GM21526 (cell line): Measurements from ENCODE around the gene SELENBP1.

Experiments
- ATAC-seq: cut with Tn5 transposase; IDR thresholded peaks from one replicate; pipeline ENCODE4 v1.9.1; 2021; ENCODE audit warnings: moderate library complexity; ENCODE audit not compliant: unreplicated experiment, low FRiP score

The SELENBP1 gene

GRCh38 chr1:151346082-151346768 lies 26.3 kb downstream of the SELENBP1 start:
- no peak for ATAC-seq

GRCh38 chr1:151344291-151344690 lies 28.2 kb downstream of the SELENBP1 start:
- ATAC-seq, result no peak

GRCh38 chr1:151343587-151343986 lies 28.9 kb downstream of the SELENBP1 start:
- no peak for ATAC-seq

- ATAC-seq, result no peak
Observed at GRCh38 chr1:151342569-151342968, 29.9 kb downstream of the SELENBP1 start.

- ATAC-seq, result no peak
Observed at GRCh38 chr1:151342021-151342420, 30.5 kb downstream of the SELENBP1 start.

GRCh38 chr1:151340870-151341754 lies 31.4 kb downstream of the SELENBP1 start:
- ATAC-seq, result no peak

- ATAC-seq, result no peak
Observed at GRCh38 chr1:151336556-151336955, 35.9 kb downstream of the SELENBP1 start.

GRCh38 chr1:151334822-151335221 lies 37.7 kb downstream of the SELENBP1 start:
- ATAC-seq, result no peak

- ATAC-seq, result peak; percentile 4
Observed at GRCh38 chr1:151327903-151328674, 44.4 kb downstream of the SELENBP1 start.

GRCh38 chr1:151327223-151327902 lies 45.1 kb downstream of the SELENBP1 start, which contains the start of gene PI4KB:
Gene PI4KB (minus strand): TSS chr1:151327416. CDS start chr1:151316481, 10,935 bp downstream.
- ATAC-seq, result peak; percentile 68

GRCh38 chr1:151326619-151327222 lies 45.8 kb downstream of the SELENBP1 start:
- ATAC-seq, result peak; percentile 45

GRCh38 chr1:151325646-151326429 lies 46.7 kb downstream of the SELENBP1 start:
- ATAC-seq, result no peak

- no peak for ATAC-seq
Observed at GRCh38 chr1:151325231-151325630, 47.3 kb downstream of the SELENBP1 start.

- ATAC-seq, result no peak
Observed at GRCh38 chr1:151324390-151324930, 48.0 kb downstream of the SELENBP1 start.

GRCh38 chr1:151318975-151319374 lies 53.5 kb downstream of the SELENBP1 start:
- ATAC-seq, result no peak

- no peak for ATAC-seq
Observed at GRCh38 chr1:151315565-151316235, 56.8 kb downstream of the SELENBP1 start.
